Neural crest cell (in vitro differentiated cells): ENCODE results near the gene STK4. TPM values are rescaled to one million over a fixed set of nuclear protein-coding genes. Genes with fewer than 3 reads are reported as not detected.

Source experiments
- DNase-seq: peaks from one replicate; pipeline ENCODE4 v3.0.0; 2021; ENCODE audit warnings: low read depth, mixed read lengths, low spot score
- H3K27ac Mint-ChIP-seq: one replicate; pipeline ENCODE4 v1.8.0; 2021; ENCODE audit warnings: mild to moderate bottlenecking, mixed read lengths; ENCODE audit not compliant: unreplicated experiment
- H3K27me3 Mint-ChIP-seq: 2 replicates; pipeline ENCODE4 v1.8.0; 2021; ENCODE audit warnings: low read depth, mild to moderate bottlenecking, mixed read lengths
- H3K36me3 Mint-ChIP-seq: 2 replicates; pipeline ENCODE4 v1.8.0; 2021; ENCODE audit warnings: low read depth, mild to moderate bottlenecking, mixed read lengths
- H3K4me1 Mint-ChIP-seq: 2 replicates; pipeline ENCODE4 v1.8.0; 2021; ENCODE audit warnings: mixed read lengths
- H3K4me3 Mint-ChIP-seq: one replicate; pipeline ENCODE4 v1.8.0; 2021; ENCODE audit warnings: mild to moderate bottlenecking, mixed read lengths
- H3K9me3 Mint-ChIP-seq: 2 replicates; pipeline ENCODE4 v1.8.0; 2021; ENCODE audit warnings: mixed read lengths
- CTCF ChIP-seq: fragments of 200-600 bp; sonication (generic); conservative IDR thresholded peaks from 2 replicates; pipeline ENCODE4 v1.5.0; 2021; ENCODE audit warnings: antibody characterized with exemption, mild to moderate bottlenecking
- total RNA-seq: library from RNA; stranded (reverse); gene quantifications from 2 replicates; pipeline ENCODE4 v1.2.1, GENCODE V29; 2021

Gene STK4
- total RNA-seq, 1 donor from 2014 or later = 41.2 TPM

- H3K4me3 Mint-ChIP-seq = no peak overlapping the region
- H3K9me3 Mint-ChIP-seq = no peaks in the 10 kb centered on the region
- H3K36me3 Mint-ChIP-seq = peaks cover 4% of the 10 kb centered on the region
- H3K4me1 Mint-ChIP-seq = no peaks in the 10 kb centered on the region
- TF ChIP-seq CTCF = no peak
- no peak overlapping the region for H3K27ac Mint-ChIP-seq
- no peak for DNase-seq
- no peaks in the 10 kb centered on the region for H3K27me3 Mint-ChIP-seq
Measured at GRCh38 chr20:44932916-44933315, 33.4 kb upstream of the STK4 start.

GRCh38 chr20:44936510-44936909, 29.8 kb upstream of the STK4 start:
- Mint-ChIP-seq H3K27me3 (no peaks in the 10 kb centered on the region), H3K9me3 (no peaks in the 10 kb centered on the region), H3K4me1 (no peaks in the 10 kb centered on the region), H3K36me3 (peaks cover 6% of the 10 kb centered on the region), H3K4me3 (no peak overlapping the region), H3K27ac (no peak overlapping the region)
- no peak for DNase-seq
- TF ChIP-seq CTCF = no peak

GRCh38 chr20:44938637-44939036, 27.7 kb upstream of the STK4 start:
- Mint-ChIP-seq H3K27ac (no peak overlapping the region), H3K27me3 (no peaks in the 10 kb centered on the region), H3K36me3 (peaks cover 2% of the 10 kb centered on the region), H3K4me3 (no peak overlapping the region), H3K9me3 (no peaks in the 10 kb centered on the region), H3K4me1 (no peaks in the 10 kb centered on the region)
- no peak for TF ChIP-seq CTCF
- DNase-seq = no peak

- H3K36me3 Mint-ChIP-seq = peaks cover 2% of the 10 kb centered on the region
- no peak for DNase-seq
- no peak for TF ChIP-seq CTCF
- H3K9me3 Mint-ChIP-seq = no peaks in the 10 kb centered on the region
- H3K4me3 Mint-ChIP-seq = no peak overlapping the region
- H3K4me1 Mint-ChIP-seq = no peaks in the 10 kb centered on the region
- H3K27me3 Mint-ChIP-seq = no peaks in the 10 kb centered on the region
- no peak overlapping the region for H3K27ac Mint-ChIP-seq
Measured at GRCh38 chr20:44941120-44941691, 25.1 kb upstream of the STK4 start.

GRCh38 chr20:44942264-44942973, 23.9 kb upstream of the STK4 start:
- Mint-ChIP-seq H3K27ac (no peak overlapping the region), H3K9me3 (no peaks in the 10 kb centered on the region), H3K27me3 (no peaks in the 10 kb centered on the region), H3K4me1 (no peaks in the 10 kb centered on the region), H3K4me3 (no peak overlapping the region), H3K36me3 (peaks cover 8% of the 10 kb centered on the region)
- no peak for DNase-seq
- TF ChIP-seq CTCF = peak; percentile 15
